Bone marrow (tissue), 2 donors: ENCODE data around the gene NRXN3.

ENCODE experiments used
- DNase-seq, 2 donors: peaks; one replicate each; lab custom pipeline; 2025; lab: John Stamatoyannopoulos, UW

The NRXN3 gene

GRCh38 chr14:79693935-79694334 lies 1523.8 kb downstream of the NRXN3 start:
- DNase-seq, result no peak

DNA sequence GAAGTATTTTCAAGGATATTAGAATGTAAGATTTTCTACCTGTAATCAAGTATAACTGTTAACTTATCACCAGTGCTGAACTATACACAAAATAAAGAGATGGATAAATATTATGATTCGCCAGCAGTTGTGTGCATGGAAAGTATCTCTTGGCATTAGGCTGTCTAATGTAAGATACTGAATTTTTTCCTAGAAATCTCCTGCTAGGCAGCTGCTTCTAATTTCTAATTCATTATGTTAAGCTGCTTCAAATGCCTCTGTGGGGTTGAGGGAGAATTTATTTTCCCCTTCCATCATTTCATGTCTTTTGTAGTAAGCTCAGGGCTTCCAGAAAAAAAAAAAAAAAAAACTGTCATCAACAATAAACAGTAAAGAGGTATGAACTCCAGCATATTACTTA lies 1525.1 kb downstream of the NRXN3 start:
- DNase-seq, result no peak

- no peak for DNase-seq
These were observed 1528.1 kb downstream of the NRXN3 start for GRCh38 chr14:79698298-79698711.

DNA sequence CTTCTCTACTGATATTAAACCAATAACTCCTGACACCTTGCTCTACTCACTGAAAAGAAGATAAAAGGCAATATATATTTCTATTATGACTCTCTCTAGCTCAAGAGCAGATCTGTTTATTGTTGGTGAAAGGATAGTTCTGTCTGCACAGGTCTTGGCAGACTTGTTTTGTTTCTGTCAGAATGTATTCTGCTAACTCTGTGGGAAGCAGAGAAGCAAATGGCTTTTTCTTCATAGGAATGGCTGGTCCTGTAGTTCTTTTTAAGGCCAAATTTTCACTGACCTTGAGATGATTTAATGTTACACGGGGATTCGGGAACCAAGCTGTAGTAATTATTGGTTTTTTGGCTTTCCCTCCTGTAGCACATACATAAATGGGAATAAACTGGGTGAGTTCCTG lies 1529.0 kb downstream of the NRXN3 start:
- no peak for DNase-seq

GRCh38 chr14:79701371-79701770 lies 1531.2 kb downstream of the NRXN3 start:
- DNase-seq, result no peak

DNA sequence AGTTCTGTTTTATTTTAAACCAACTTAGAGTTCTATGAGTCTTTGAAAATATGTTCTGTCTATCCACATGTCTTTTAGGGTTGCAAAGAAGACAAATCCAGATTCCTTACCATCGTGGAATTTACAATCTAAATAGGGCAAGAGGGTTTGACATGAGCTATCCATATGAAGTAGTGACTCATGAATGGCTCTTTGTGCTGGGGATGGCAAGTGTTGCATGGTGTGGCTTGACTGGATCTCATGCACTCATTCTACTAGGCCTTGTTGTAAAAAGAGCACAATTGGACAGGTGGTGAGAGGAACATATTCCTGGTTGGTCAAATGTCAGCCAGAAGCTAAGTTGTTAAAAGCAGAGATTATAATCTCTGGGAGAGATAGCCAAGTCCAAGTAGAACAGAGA lies 1532.0 kb downstream of the NRXN3 start:
- DNase-seq, result no peak

GRCh38 chr14:79703209-79703608 lies 1533.0 kb downstream of the NRXN3 start:
- DNase-seq, result no peak

DNA sequence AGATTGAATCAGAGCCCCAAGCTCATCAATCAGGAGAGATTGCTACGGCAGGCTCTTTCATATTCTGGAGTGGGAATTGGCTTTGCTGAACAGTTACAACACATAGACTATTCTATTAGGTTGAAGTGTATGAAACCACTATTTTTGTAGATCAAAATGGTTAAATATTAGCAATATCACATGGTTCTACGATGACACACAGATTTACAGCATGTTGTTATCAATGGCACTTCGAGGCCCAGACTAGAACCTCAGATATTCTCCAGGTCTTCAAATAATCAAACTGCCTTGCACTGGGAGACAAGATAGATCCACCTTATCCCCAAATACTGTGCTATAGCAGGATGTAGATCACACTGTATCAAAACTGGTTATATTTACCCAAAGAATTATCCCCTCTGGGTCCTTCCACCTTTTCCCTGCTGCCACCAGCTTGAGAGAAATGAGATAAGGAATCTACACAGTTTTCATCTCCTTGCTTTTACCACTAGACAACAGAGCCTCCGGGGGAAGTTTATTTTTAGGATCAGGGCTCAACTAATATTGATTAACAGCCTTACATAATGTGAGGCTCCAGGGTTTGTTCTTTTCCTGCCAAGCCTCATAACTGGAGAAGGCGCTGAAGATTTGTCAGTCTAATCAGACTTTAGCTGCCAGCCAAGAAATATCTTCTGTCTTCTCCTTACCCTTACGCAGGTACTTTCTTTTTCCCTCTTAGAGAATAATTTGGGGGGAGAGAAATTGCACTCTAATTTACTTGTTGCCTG lies 1534.1 kb downstream of the NRXN3 start:
- DNase-seq, result no peak

DNA sequence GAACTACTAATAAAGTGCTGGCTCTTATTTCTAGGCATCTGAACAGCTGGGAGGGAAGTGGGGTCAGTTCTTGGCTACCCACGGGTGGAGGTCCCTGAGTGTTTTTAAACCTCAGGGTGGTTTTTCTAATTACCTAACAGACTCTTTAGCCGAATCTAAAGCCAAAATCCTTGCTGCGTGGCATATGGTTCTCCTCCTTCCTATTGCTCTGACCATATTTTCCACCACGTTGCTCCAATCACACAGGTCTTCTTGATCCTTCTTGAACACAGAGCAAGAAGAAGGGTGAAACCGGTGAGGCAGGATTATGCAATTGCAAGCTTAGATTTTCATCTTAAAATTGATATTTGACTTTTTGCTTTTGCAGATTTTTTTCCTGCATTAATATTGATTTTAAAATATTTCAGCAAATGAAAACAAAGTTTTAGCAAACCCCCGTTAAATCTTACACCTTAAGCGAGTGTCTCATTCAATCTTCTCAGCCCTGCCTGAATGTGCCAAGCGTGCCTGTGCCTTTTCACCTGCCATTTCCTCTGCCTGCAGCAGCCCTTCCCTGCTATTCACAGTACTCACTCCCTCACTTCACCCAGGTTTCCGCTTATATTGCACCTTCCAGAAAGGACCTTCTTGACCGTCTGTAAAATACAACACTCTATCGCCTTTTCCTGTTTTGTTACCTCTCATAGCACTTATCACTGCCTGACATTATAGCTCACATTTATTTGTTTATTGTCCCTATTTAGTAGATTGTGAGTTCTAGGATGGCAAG lies 1535.1 kb downstream of the NRXN3 start:
- no peak for DNase-seq

- DNase-seq, result no peak
These were observed 1536.2 kb downstream of the NRXN3 start for GRCh38 chr14:79706382-79706781.

GRCh38 chr14:79708426-79709388 lies 1538.5 kb downstream of the NRXN3 start:
- DNase-seq, result no peak

DNA sequence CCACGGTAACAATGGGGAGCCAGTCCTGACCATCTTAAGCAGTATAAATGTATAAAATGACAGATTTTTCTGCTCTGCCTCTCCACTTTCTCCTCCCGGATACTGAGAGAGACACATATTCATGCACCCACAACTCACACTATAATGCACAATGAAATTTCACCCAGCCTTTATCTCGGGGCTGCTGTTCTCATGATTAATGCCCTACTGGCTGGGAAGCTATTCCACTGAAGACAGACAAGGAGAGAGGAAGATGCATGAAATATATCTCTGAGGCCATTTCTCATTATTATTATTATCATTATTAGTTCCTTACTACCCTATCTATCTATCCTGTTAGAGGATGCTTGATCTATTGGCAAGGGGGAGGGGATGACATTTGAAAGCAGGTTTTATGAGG lies 1539.4 kb downstream of the NRXN3 start:
- no peak for DNase-seq

DNA sequence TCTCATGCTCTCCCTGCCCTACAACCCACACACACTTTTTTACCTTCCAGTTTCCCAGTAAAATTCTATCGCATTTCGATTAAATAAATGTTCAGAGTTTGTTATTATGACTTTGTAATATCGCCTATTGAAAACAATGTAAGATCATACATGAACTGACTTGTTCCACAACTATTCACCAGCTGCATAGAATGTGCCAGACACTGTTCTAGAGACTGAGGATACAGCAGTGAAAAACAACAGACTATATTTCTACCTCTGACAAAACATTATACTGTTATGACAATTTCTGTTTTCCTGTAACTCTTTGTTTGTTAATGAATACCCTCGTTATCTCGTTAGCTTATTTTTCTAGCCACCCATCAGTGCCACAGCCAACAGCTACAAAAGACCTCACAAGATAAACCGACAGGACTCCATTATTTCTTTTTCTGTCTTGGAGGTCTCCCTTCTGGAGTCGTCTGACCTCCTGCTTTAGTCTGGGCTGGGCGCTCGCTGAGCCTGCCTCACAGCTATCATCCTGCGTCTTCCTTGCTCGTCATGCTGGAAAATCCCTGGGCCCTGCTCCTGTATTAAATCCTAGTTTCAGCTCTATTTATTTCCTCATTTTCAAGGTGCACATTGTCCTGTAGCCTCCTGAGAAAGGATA lies 1542.3 kb downstream of the NRXN3 start:
- no peak for DNase-seq

GRCh38 chr14:79721399-79722084 lies 1551.4 kb downstream of the NRXN3 start:
- DNase-seq, result no peak

DNA sequence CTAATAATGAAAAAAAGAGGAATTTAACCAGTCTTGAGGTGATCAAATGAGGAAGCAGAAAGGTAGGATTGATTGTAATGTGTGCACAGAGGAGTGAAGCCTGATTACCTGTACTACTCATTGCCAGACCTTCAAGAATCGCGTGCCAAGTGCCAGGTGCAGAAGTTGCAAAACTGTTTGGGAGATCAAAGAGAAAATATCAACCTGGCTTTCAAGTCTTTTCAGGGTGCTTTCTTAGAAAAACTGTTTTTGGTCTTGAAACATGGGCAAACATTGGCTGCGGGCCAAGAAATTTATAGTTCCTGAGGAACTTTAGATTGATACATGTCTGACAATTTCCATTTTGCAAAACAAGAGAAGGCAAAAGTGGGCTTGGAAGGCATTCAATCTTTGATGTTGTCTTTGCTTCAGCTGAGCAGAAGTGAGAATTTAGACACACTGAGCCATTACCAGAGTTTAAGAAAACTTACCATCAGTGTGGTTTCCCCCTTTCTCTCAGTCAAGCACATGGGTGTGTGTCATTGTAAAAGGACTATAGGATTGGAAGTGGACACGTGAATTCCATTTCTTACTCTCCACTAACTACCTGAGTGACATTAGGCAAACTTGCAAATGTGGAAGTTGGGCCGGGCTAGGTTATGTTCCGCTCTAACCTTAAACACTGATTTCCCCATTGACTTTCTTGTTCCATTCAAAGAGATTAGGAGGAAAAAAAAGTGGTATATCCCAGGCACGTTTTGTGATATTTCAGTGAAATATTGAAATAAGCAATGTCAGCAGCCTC lies 1555.0 kb downstream of the NRXN3 start:
- no peak for DNase-seq

GRCh38 chr14:79727900-79728299 lies 1557.7 kb downstream of the NRXN3 start:
- DNase-seq, result no peak

DNA sequence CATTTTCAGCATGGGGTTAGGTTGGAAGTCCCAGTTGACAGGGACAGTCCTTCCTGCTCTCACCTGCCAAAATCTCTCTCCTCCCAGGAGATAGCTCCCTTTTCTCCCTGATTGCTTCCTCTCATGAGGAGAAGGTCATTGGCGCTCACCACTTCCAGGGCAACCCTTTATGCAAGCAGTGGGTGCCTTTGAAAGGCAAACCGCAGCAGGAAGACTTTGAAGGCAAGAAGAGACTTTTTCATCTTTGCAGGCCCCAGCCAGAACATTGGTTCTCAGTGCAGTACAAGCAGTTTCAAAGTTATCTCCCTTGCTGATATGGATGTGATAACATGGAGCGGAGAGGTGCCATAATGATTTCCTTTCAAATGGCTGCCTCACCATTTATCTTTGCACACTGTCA lies 1558.2 kb downstream of the NRXN3 start:
- no peak for DNase-seq

DNA sequence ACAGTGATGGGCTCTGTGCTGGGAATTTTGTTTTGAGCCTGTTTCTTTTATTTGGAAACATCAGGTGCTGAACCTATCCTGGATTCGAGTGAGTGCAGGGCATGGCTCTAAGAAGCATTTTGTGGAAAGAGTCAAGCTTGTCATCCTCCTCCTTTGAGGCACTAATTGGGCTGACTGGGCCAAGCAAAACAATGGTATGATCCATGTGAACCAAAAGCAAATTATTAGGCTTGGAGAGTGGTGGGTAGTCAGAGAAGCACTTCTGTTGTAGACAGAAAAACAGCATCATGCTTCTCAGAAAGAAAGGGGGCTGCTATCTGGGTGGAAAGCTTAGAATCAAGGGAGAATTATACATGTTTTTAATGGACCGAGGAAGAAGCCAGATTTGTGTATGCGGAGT lies 1559.6 kb downstream of the NRXN3 start:
- DNase-seq, result no peak

DNA sequence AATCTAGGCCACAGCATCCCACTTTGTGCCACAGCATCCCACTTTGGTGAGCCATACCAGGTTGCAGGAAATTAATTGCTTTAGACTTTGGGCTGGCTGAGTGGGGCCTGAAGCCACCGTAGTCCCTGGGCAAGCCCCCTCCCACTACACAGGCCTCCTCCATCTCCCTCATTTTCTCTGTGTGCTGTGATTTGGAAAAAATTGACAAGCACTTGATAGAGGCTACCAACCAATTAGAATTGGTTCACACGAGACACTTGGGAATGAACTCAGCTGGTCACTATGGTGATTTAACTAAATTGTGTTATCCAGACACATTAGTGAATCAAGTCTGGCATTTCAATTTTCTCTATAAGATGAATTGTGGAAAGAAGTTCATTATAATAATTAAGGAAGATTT lies 1560.0 kb downstream of the NRXN3 start:
- no peak for DNase-seq

DNA sequence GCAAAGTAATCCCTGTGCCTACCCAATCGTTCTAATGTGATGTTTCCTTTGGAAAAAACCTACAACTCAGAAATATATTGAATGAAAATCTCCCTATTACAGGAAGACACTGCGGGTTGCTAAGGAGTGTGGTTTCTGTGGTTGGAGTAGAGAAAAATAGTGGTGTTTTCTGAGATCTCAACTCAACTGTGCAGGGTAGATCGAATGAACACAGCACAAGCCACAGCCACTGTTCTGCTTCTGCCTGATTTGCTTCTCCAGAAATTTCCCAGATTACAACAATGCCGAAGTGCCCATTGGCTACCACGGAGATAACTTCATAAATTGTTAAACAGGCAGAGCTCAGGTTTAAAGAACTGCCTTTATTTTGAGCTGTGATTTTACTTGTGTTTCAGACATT lies 1560.8 kb downstream of the NRXN3 start:
- no peak for DNase-seq
